Smooth muscle cell of the brain vasculature (primary cell): ENCODE results near the gene PLEKHM1.
A peak's percentile ranks its signal among the peaks of the same experiment; 100 is the strongest.

Experiments used
- DNase-seq: peaks from one replicate; pipeline ENCODE4 v3.0.0-alpha.2; 2012; ENCODE audit warnings: low read depth, low spot score

The PLEKHM1 gene

GRCh38 chr17:45427181-45427835 is 63.2 kb downstream of the PLEKHM1 start:
- DNase-seq: no peak

- DNase-seq: no peak
Measured at GRCh38 chr17:45426561-45426960, 64.0 kb downstream of the PLEKHM1 start.

- no peak for DNase-seq
Measured at GRCh38 chr17:45425984-45426413, 64.5 kb downstream of the PLEKHM1 start.

- peak; percentile 32 for DNase-seq
Measured at GRCh38 chr17:45425125-45425983, 65.2 kb downstream of the PLEKHM1 start.

GRCh38 chr17:45424769-45425124 is 65.8 kb downstream of the PLEKHM1 start:
- no peak for DNase-seq

- DNase-seq: no peak
Measured at GRCh38 chr17:45423975-45424335, 66.6 kb downstream of the PLEKHM1 start.

- DNase-seq: no peak
Measured at GRCh38 chr17:45423304-45423974, 67.1 kb downstream of the PLEKHM1 start.

GRCh38 chr17:45414990-45415881 is 75.3 kb downstream of the PLEKHM1 start:
- DNase-seq: no peak

GRCh38 chr17:45413498-45413923 is 77.0 kb downstream of the PLEKHM1 start:
- DNase-seq: no peak

- DNase-seq: no peak
Measured at GRCh38 chr17:45411348-45412105, 79.0 kb downstream of the PLEKHM1 start.

- DNase-seq: no peak
Measured at GRCh38 chr17:45410144-45411091, 80.1 kb downstream of the PLEKHM1 start.

GRCh38 chr17:45409659-45410076 is 80.9 kb downstream of the PLEKHM1 start:
- no peak for DNase-seq

- no peak for DNase-seq
Measured at GRCh38 chr17:45408611-45409421, 81.7 kb downstream of the PLEKHM1 start.

GRCh38 chr17:45406107-45406506 is 84.4 kb downstream of the PLEKHM1 start:
- no peak for DNase-seq

- DNase-seq: no peak
Measured at GRCh38 chr17:45405250-45406086, 85.1 kb downstream of the PLEKHM1 start.

- DNase-seq: no peak
Measured at GRCh38 chr17:45404870-45405249, 85.7 kb downstream of the PLEKHM1 start.

GRCh38 chr17:45403906-45404490 is 86.5 kb downstream of the PLEKHM1 start:
- DNase-seq: no peak
